Neuronal stem cell (in vitro differentiated cells): Measurements from ENCODE around the gene SCN8A.

Source experiments
- DNase-seq: peaks from one replicate; pipeline ENCODE4 v3.0.0-alpha.2; 2013; ENCODE audit warnings: low spot score
- H2AFZ ChIP-seq: one replicate; pipeline ENCODE4 v1.6.1; 2013; ENCODE audit warnings: mild to moderate bottlenecking, low read length, inconsistent platforms
- H2AK5ac ChIP-seq: 2 replicates; pipeline ENCODE4 v1.6.1; 2013; ENCODE audit warnings: low read depth, mild to moderate bottlenecking, inconsistent platforms, low read length, moderate library complexity, mixed read lengths
- H2BK120ac ChIP-seq: 2 replicates; pipeline ENCODE4 v1.6.1; 2013; ENCODE audit warnings: low read depth, mild to moderate bottlenecking, inconsistent platforms, low read length, moderate library complexity, mixed read lengths
- H2BK12ac ChIP-seq: one replicate; pipeline ENCODE4 v1.6.1; 2013; ENCODE audit warnings: low read length, inconsistent platforms
- H2BK15ac ChIP-seq: 2 replicates; pipeline ENCODE4 v1.6.1; 2013; ENCODE audit warnings: mild to moderate bottlenecking, low read length, inconsistent platforms, mixed read lengths
- H2BK5ac ChIP-seq: one replicate; pipeline ENCODE4 v1.6.1; 2013; ENCODE audit warnings: inconsistent platforms, mild to moderate bottlenecking, low read length, moderate library complexity
- H3K14ac ChIP-seq: one replicate; pipeline ENCODE4 v1.6.1; 2013; ENCODE audit warnings: low read length, inconsistent platforms
- H3K18ac ChIP-seq: 2 replicates; pipeline ENCODE4 v1.6.1; 2013; ENCODE audit warnings: low read length, inconsistent platforms
- H3K23ac ChIP-seq: 2 replicates; pipeline ENCODE4 v1.6.1; 2013; ENCODE audit warnings: low read depth, mild to moderate bottlenecking, mixed read lengths, low read length, inconsistent platforms; ENCODE audit not compliant: poor library complexity
- H3K27ac ChIP-seq: replicated peaks from 3 replicates; pipeline ENCODE4 v1.5.1; 2013; ENCODE audit warnings: low read length, inconsistent platforms
- H3K27me3 ChIP-seq, 3 experiments: 2 replicates each; pipeline ENCODE4 v1.6.1; 2013; ENCODE audit warnings: low read length in 3 of 3, mild to moderate bottlenecking in 2 of 3, inconsistent platforms in 1 of 3, low read depth in 1 of 3, mixed read lengths in 1 of 3, moderate library complexity in 1 of 3; ENCODE audit not compliant: control insufficient read depth in 3 of 3, insufficient read depth in 3 of 3
- H3K36me3 ChIP-seq, 2 donors: replicated peaks in 1 of 2; 2 replicates each; pipeline ENCODE4 v1.6.1; 2013; ENCODE audit warnings: low read length in 2 of 2; ENCODE audit not compliant: control insufficient read depth in 2 of 2, insufficient read depth in 2 of 2
- H3K4ac ChIP-seq: 2 replicates; pipeline ENCODE4 v1.6.1; 2013; ENCODE audit warnings: inconsistent platforms, mild to moderate bottlenecking, low read length, moderate library complexity
- H3K4me1 ChIP-seq, 2 donors: 1 replicate in 1 of 2; 2 replicates in 1 of 2; pipeline ENCODE4 v1.6.1; 2013; ENCODE audit warnings: low read length in 2 of 2, low read depth in 1 of 2; ENCODE audit not compliant: control insufficient read depth in 2 of 2, insufficient read depth in 1 of 2
- H3K4me2 ChIP-seq: one replicate; pipeline ENCODE4 v1.6.1; 2013; ENCODE audit warnings: mild to moderate bottlenecking, low read length, inconsistent platforms; ENCODE audit not compliant: insufficient read depth, poor library complexity, severe bottlenecking
- H3K4me3 ChIP-seq, 2 donors: 2 replicates each; pipeline ENCODE4 v1.5.1; 2013; ENCODE audit warnings: low read length in 2 of 2, mild to moderate bottlenecking in 2 of 2, inconsistent platforms in 1 of 2, moderate library complexity in 1 of 2
- H3K79me1 ChIP-seq: one replicate; pipeline ENCODE4 v1.6.1; 2013; ENCODE audit warnings: low read depth, mild to moderate bottlenecking, inconsistent platforms, low read length, moderate library complexity
- H3K9ac ChIP-seq: one replicate; pipeline ENCODE4 v1.6.1; 2013; ENCODE audit warnings: mild to moderate bottlenecking, low read depth, low read length, inconsistent platforms; ENCODE audit not compliant: poor library complexity
- H3K9me3 ChIP-seq, 2 donors: replicated peaks in 1 of 2; 2 replicates each; pipeline versions ENCODE3 to v1.6.1; 2013; ENCODE audit warnings: low read length in 2 of 2, mild to moderate bottlenecking in 2 of 2, inconsistent platforms in 1 of 2, low read depth in 1 of 2, mixed read lengths in 1 of 2, moderate library complexity in 1 of 2; ENCODE audit not compliant: control insufficient read depth in 2 of 2, insufficient read depth in 1 of 2
- H4K8ac ChIP-seq: one replicate; pipeline ENCODE4 v1.6.1; 2013; ENCODE audit warnings: low read depth, mild to moderate bottlenecking, inconsistent platforms, low read length, moderate library complexity
- H4K91ac ChIP-seq: one replicate; pipeline ENCODE4 v1.6.1; 2013; ENCODE audit warnings: low read length, low read depth, mild to moderate bottlenecking, inconsistent platforms; ENCODE audit not compliant: poor library complexity
- WGBS, 2 donors: extraction: QIAGEN DNeasy Blood & Tissue Kit; methylation state at CpG; one replicate each; pipeline ENCODE4 v1.1.7; 2013; ENCODE audit warnings: missing lambda C conversion rate in 2 of 2, mixed read lengths in 1 of 2; ENCODE audit not compliant: insufficient read length in 2 of 2, insufficient replicate concordance in 1 of 2; ENCODE audit errors: extremely low coverage in 2 of 2; 5-methylcytosine and 5-hydroxymethylcytosine counted together

The SCN8A gene

DNA sequence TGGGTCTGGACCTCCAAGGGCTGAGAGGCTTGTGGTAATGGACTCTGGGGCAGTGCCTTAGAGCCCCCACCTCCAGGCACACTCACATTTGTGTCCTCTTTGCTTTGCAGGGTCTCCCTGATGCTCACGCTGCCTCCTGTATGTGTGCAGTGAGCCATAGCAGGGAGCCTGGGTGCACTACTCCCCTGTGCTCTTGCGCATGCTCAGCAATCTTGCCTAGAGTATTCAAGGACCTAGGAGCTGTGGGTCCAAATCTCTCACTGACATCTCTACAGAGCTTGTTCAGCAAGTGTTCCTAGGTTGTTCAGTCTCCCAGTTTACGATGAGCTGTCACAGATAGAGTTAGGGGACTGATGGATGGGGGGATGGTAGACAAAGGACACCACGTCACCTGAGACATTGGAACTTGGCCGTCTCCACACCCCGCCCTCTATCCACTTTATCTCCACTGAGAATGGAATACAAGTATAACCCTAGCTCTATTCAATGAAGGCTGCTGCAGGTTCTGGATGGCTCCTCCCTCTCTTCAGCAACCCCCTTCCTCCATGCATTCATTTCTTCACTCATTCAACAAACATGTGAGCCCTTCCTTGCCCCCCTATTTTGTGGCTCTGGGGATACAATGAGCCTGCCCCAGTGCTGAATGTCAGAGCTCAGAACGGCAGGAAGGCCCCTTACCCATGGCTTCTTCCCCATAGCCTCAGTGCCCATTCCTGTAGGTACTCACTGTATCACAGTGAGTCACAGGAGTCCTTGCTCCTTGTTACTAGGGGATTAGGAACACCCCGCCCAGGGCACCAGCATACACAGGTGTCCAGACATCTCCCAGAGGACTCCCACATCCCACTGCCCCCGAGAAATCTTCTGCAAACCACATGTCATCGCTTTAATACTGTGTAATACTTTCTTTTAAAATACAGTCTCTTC, 226.3 kb downstream of the SCN8A start:
- H2BK120ac ChIP-seq, result no peak overlapping the region
- no peak overlapping the region for H2BK5ac ChIP-seq
- no peak overlapping the region for H3K4ac ChIP-seq
- H3K27me3 ChIP-seq, result peaks cover 0 to 21% (median 3%) of the 10 kb centered on the region in 3 experiments
- no peak overlapping the region for H4K91ac ChIP-seq
- no peak overlapping the region for H3K14ac ChIP-seq
- no peak overlapping the region for H2BK15ac ChIP-seq
- no peak overlapping the region for H2BK12ac ChIP-seq
- peaks cover 0 to 7% of the 10 kb centered on the region in 2 donors for H3K4me1 ChIP-seq
- H3K18ac ChIP-seq, result no peak overlapping the region
- H2AK5ac ChIP-seq, result no peak overlapping the region
- no peak overlapping the region for H2AFZ ChIP-seq
- no peaks in the 10 kb centered on the region for H3K9me3 ChIP-seq
- no CpG with 5 or more reads among the region's 10 CpGs for WGBS, 2 donors
- no peak overlapping the region for H3K4me2 ChIP-seq
- no peak for DNase-seq
- no peak overlapping the region for H4K8ac ChIP-seq
- H3K9ac ChIP-seq, result no peak overlapping the region
- peaks cover 0 to 18% of the 10 kb centered on the region in 2 donors for H3K36me3 ChIP-seq
- H3K23ac ChIP-seq, result no peak overlapping the region
- H3K27ac ChIP-seq, result no peak overlapping the region
- H3K79me1 ChIP-seq, result peaks cover 5% of the 10 kb centered on the region
- no peak overlapping the region for H3K4me3 ChIP-seq

DNA sequence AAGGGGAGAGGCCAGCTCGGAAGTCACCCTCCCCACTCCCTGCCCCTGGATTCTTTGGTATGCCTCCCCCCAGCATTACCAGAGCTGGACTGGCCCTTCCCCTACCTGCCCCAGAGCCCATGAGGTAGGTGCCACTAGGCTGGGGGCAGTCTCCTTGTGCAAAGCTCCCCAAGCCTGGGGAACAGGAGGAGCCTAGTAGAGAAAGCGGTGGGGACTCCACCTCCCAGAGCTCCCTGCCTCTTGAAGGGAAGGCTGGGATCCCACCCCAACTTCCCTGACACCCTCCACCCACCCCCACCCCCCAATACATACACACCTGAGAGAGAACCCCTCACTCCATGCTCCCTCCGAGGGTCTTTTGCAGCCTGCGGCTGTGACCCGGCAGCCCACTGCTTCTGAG, 227.1 kb downstream of the SCN8A start:
- Histone ChIP-seq H3K9ac (no peak overlapping the region), H3K4ac (no peak overlapping the region), H2BK5ac (no peak overlapping the region), H3K4me2 (no peak overlapping the region), H3K9me3 (no peaks in the 10 kb centered on the region), H3K79me1 (peaks cover 5% of the 10 kb centered on the region), H3K23ac (no peak overlapping the region), H4K91ac (no peak overlapping the region), H3K27me3 (peaks cover 0 to 21% (median 3%) of the 10 kb centered on the region in 3 experiments), H2AK5ac (no peak overlapping the region), H3K27ac (no peak overlapping the region), H2BK15ac (no peak overlapping the region), H3K18ac (no peak overlapping the region), H4K8ac (no peak overlapping the region), H3K4me1 (peaks cover 0 to 7% of the 10 kb centered on the region in 2 donors), H2AFZ (no peak overlapping the region), H3K36me3 (peaks cover 0 to 26% of the 10 kb centered on the region in 2 donors), H3K14ac (no peak overlapping the region), H2BK120ac (no peak overlapping the region), H3K4me3 (no peak overlapping the region), H2BK12ac (no peak overlapping the region)
- no peak for DNase-seq
- no CpG with 5 or more reads among the region's 5 CpGs for WGBS, 2 donors

DNA sequence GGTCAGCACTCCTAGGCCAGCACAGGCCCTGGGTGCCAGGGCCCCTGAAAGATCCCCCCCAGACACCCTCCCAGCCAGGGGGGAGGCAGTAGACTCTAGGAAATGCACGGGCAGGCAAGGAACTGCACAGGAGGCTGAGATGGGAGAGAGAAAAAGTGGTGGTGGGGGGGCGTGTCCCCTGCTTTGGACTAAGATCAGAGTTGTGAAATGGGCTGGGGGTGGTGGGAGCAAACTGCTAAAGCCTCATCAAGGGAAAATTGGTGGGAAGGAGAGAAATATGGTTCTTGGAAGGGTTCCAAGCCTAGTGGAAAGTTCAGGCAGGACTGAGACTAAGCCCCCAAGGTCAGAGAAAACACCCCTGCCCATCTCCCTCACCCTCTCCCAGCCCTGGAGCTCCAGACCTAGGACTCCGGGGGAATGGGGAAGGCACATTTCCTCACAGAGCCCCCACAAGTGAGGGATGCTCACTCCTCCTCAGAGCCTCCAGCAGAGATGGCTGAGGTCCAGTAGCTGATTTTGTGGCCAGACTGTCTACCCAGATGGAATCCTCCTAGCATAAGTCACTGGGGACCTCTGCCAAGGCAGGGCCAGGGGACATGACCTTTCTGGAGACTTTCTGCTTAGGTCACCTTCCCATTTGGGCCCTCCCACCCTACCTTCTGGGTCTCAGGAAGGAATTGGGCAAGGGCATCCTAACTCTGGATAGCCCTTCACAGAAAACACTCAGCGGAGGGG, 227.7 kb downstream of the SCN8A start:
- no peak overlapping the region for H3K4ac ChIP-seq
- H3K4me2 ChIP-seq, result no peak overlapping the region
- H3K14ac ChIP-seq, result no peak overlapping the region
- no peak overlapping the region for H3K18ac ChIP-seq
- H2BK12ac ChIP-seq, result no peak overlapping the region
- no peak overlapping the region for H2AK5ac ChIP-seq
- H4K8ac ChIP-seq, result no peak overlapping the region
- no peaks in the 10 kb centered on the region for H3K9me3 ChIP-seq
- no peak overlapping the region for H2BK15ac ChIP-seq
- H3K4me3 ChIP-seq, result no peak overlapping the region
- H3K27ac ChIP-seq, result no peak overlapping the region
- no peak overlapping the region for H2BK5ac ChIP-seq
- H3K23ac ChIP-seq, result no peak overlapping the region
- H2BK120ac ChIP-seq, result no peak overlapping the region
- H4K91ac ChIP-seq, result no peak overlapping the region
- peaks cover 1 to 32% of the 10 kb centered on the region in 2 donors for H3K36me3 ChIP-seq
- no peak for DNase-seq
- no CpG with 5 or more reads among the region's 4 CpGs for WGBS, 2 donors
- peaks cover 5% of the 10 kb centered on the region for H3K79me1 ChIP-seq
- H3K4me1 ChIP-seq, result peaks cover 0 to 7% of the 10 kb centered on the region in 2 donors
- H2AFZ ChIP-seq, result no peak overlapping the region
- no peak overlapping the region for H3K9ac ChIP-seq
- H3K27me3 ChIP-seq, result peaks cover 0 to 20% (median 3%) of the 10 kb centered on the region in 3 experiments
